A673 (cell line): ENCODE data around the gene C5orf15.

Experiments
- EZH2 ChIP-seq: fragments of 200-600 bp; sonication (generic); IDR thresholded peaks from 2 replicates; pipeline ENCODE4 v1.6.1; 2017; ENCODE audit warnings: borderline replicate concordance, low read depth, mild to moderate bottlenecking, mixed read lengths, antibody characterized with exemption, low read length; ENCODE audit not compliant: poor library complexity, severe bottlenecking
- TF ChIP-seq, protein P1 (sequence below): fragments of 300-800, 200-600 bp; sonication (generic); conservative IDR thresholded peaks from 2 replicates; pipeline ENCODE4 v1.5.1; 2017; ENCODE audit warnings: low read depth, mild to moderate bottlenecking, antibody characterized with exemption, low read length, moderate library complexity, mixed read lengths

DNA sequence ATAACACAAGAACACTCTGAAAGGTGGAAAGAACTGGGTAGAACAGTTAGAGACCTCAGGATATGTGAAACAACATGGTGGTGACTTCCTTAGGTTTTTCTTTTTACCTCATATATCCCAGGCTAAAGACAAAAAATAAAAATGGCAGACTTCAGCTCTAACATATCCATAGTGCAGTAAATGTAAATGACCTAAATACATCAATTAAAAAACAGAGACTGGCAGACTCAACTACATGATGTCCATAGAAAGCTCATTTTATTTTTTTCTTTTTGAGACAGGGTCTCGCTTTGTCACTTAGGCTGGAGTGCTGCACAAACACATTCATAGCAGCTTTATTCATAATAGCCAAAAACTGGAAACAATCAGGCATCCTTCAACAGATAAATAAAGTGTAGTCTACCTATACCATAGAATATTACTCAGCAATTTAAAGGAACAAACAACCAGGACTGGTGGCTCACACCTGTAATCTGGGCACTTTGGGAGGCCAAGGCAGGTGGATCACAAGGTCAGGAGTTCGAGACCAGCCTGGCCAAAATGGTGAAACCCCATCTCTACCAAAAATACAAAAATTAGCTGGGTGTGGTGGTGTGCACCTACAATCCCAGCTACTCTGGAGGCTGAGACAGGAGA lies 4.8 kb downstream of the C5orf15 start:
- TF ChIP-seq, protein P1, sequence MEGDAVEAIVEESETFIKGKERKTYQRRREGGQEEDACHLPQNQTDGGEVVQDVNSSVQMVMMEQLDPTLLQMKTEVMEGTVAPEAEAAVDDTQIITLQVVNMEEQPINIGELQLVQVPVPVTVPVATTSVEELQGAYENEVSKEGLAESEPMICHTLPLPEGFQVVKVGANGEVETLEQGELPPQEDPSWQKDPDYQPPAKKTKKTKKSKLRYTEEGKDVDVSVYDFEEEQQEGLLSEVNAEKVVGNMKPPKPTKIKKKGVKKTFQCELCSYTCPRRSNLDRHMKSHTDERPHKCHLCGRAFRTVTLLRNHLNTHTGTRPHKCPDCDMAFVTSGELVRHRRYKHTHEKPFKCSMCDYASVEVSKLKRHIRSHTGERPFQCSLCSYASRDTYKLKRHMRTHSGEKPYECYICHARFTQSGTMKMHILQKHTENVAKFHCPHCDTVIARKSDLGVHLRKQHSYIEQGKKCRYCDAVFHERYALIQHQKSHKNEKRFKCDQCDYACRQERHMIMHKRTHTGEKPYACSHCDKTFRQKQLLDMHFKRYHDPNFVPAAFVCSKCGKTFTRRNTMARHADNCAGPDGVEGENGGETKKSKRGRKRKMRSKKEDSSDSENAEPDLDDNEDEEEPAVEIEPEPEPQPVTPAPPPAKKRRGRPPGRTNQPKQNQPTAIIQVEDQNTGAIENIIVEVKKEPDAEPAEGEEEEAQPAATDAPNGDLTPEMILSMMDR = no peak
- TF ChIP-seq EZH2 = no peak
